Measurements from ENCODE around the gene TIMM29. TPM values are rescaled to one million over a fixed set of nuclear protein-coding genes. Genes with fewer than 3 reads are reported as not detected.
"Not testable (repeated sequence)": the region's sequence is repeated elsewhere in the genome, so short reads cannot be mapped to it uniquely, and the experiment has no call there.

Gene TIMM29
- total RNA-seq, 1 donor from 2014 or later, result 50.2 TPM

GRCh38 chr19:10924597-10924996 lies 4.0 kb upstream of the TIMM29 start:
- no peak for DNase-seq (ENCODE audit: low read depth)
- H3K4me3 ChIP-seq (ENCODE audit: low read depth, low read length), result no peak overlapping the region
- TF ChIP-seq, protein P1, sequence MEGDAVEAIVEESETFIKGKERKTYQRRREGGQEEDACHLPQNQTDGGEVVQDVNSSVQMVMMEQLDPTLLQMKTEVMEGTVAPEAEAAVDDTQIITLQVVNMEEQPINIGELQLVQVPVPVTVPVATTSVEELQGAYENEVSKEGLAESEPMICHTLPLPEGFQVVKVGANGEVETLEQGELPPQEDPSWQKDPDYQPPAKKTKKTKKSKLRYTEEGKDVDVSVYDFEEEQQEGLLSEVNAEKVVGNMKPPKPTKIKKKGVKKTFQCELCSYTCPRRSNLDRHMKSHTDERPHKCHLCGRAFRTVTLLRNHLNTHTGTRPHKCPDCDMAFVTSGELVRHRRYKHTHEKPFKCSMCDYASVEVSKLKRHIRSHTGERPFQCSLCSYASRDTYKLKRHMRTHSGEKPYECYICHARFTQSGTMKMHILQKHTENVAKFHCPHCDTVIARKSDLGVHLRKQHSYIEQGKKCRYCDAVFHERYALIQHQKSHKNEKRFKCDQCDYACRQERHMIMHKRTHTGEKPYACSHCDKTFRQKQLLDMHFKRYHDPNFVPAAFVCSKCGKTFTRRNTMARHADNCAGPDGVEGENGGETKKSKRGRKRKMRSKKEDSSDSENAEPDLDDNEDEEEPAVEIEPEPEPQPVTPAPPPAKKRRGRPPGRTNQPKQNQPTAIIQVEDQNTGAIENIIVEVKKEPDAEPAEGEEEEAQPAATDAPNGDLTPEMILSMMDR (conservative IDR thresholded peaks at IDR 0.05; ENCODE audit: low read depth, low read length), result no peak

- DNase-seq (ENCODE audit: low read depth), result no peak
- TF ChIP-seq, protein P1 (conservative IDR thresholded peaks at IDR 0.05; ENCODE audit: low read depth, low read length), result no peak
- H3K4me3 ChIP-seq (ENCODE audit: low read depth, low read length), result peak overlapping the region; percentile 92
These were observed 665 bp upstream of the TIMM29 start for GRCh38 chr19:10927730-10928562.

- H3K4me3 ChIP-seq (ENCODE audit: low read depth, low read length), result peak overlapping the region; percentile 92
- TF ChIP-seq, protein P1 (conservative IDR thresholded peaks at IDR 0.05; ENCODE audit: low read depth, low read length), result no peak
- DNase-seq (ENCODE audit: low read depth), result no peak
These were observed 787 bp downstream of the TIMM29 start for GRCh38 chr19:10929402-10929794.

GRCh38 chr19:10935371-10936059 lies 6.9 kb downstream of the TIMM29 start:
- DNase-seq (ENCODE audit: low read depth), result no peak
- TF ChIP-seq, protein P1 (conservative IDR thresholded peaks at IDR 0.05; ENCODE audit: low read depth, low read length), result no peak
- no peak overlapping the region for H3K4me3 ChIP-seq (ENCODE audit: low read depth, low read length)

GRCh38 chr19:10936661-10937084 lies 8.1 kb downstream of the TIMM29 start:
- TF ChIP-seq, protein P1 (conservative IDR thresholded peaks at IDR 0.05; ENCODE audit: low read depth, low read length), result peak; percentile 70
- peak overlapping the region; percentile 15 for H3K4me3 ChIP-seq (ENCODE audit: low read depth, low read length)
- peak; percentile 40 for DNase-seq (ENCODE audit: low read depth)

GRCh38 chr19:10941649-10942048 lies 13.0 kb downstream of the TIMM29 start:
- not testable (repeated sequence) for DNase-seq (ENCODE audit: low read depth); H3K4me3 ChIP-seq (ENCODE audit: low read depth, low read length)

GRCh38 chr19:10943412-10943811 lies 14.8 kb downstream of the TIMM29 start:
- H3K4me3 ChIP-seq (ENCODE audit: low read depth, low read length); DNase-seq (ENCODE audit: low read depth): not testable (repeated sequence)

DNA sequence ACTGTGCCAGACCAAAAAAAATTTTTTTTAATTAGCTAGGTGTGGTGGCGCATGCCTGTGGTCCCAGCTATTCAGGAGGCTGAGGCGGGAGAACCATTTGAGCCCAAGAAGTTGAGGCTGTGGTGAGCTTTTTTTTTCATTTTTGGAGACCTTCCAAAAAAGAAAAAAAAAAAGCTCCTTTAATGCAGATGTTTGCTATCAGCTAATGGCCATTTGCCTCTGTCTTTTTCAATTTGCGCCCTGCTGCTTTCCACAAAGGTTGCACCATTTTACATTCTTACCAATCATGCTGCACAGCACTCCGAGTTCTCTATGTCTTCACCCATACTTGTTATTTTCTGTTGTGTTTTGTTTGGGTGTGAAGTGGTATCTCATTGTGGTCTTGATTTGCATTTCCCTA lies 16.7 kb downstream of the TIMM29 start:
- TF ChIP-seq, protein P1 (conservative IDR thresholded peaks at IDR 0.05; ENCODE audit: low read depth, low read length), result no peak
- DNase-seq (ENCODE audit: low read depth), result no peak
- H3K4me3 ChIP-seq (ENCODE audit: low read depth, low read length), result no peak overlapping the region
